ENCODE measurements around the gene LRMDA.

The LRMDA gene

GRCh38 chr10:75717126-75717916, 285.9 kb downstream of the LRMDA start:
- DNase-seq (ENCODE audit: low read depth): peak; percentile 17
- no peak overlapping the region for H3K4me3 ChIP-seq (ENCODE audit: low read depth, low read length)
- TF ChIP-seq CTCF (conservative IDR thresholded peaks at IDR 0.05; ENCODE audit: low read depth, low read length): peak; percentile 18

- no peak for TF ChIP-seq CTCF (conservative IDR thresholded peaks at IDR 0.05; ENCODE audit: low read depth, low read length)
- no peak overlapping the region for H3K4me3 ChIP-seq (ENCODE audit: low read depth, low read length)
- no peak for DNase-seq (ENCODE audit: low read depth)
These were observed 287.6 kb downstream of the LRMDA start for GRCh38 chr10:75718991-75719390.

GRCh38 chr10:75720157-75720556, 288.7 kb downstream of the LRMDA start:
- H3K4me3 ChIP-seq (ENCODE audit: low read depth, low read length): no peak overlapping the region
- no peak for TF ChIP-seq CTCF (conservative IDR thresholded peaks at IDR 0.05; ENCODE audit: low read depth, low read length)
- no peak for DNase-seq (ENCODE audit: low read depth)

- no peak for TF ChIP-seq CTCF (conservative IDR thresholded peaks at IDR 0.05; ENCODE audit: low read depth, low read length)
- DNase-seq (ENCODE audit: low read depth): no peak
- no peak overlapping the region for H3K4me3 ChIP-seq (ENCODE audit: low read depth, low read length)
These were observed 290.6 kb downstream of the LRMDA start for GRCh38 chr10:75722020-75722419.

- no peak for DNase-seq (ENCODE audit: low read depth)
- H3K4me3 ChIP-seq (ENCODE audit: low read depth, low read length): no peak overlapping the region
- TF ChIP-seq CTCF (conservative IDR thresholded peaks at IDR 0.05; ENCODE audit: low read depth, low read length): no peak
These were observed 291.2 kb downstream of the LRMDA start for GRCh38 chr10:75722609-75723008.

GRCh38 chr10:75723319-75723980, 292.0 kb downstream of the LRMDA start:
- TF ChIP-seq CTCF (conservative IDR thresholded peaks at IDR 0.05; ENCODE audit: low read depth, low read length): no peak
- DNase-seq (ENCODE audit: low read depth): no peak
- H3K4me3 ChIP-seq (ENCODE audit: low read depth, low read length): no peak overlapping the region
